Fibroblast of lung (primary cell): ENCODE measurements around the gene SIRPB1. TPM values are rescaled to one million over a fixed set of nuclear protein-coding genes. Genes with fewer than 3 reads are reported as not detected.
"Not testable (repeated sequence)": the region's sequence is repeated elsewhere in the genome, so short reads cannot be mapped to it uniquely, and the experiment has no call there.

Experiments
- DNase-seq, 2 donors: peaks; one replicate each; pipeline versions ENCODE4 v3.0.0 to v3.0.0-alpha.2; 2010; ENCODE audit warnings: low read depth in 2 of 2
- H2AFZ ChIP-seq: 2 replicates; pipeline ENCODE4 v1.5.1; 2012; ENCODE audit warnings: low read length, control low read depth, inconsistent platforms
- H3K27ac ChIP-seq: 2 replicates; pipeline ENCODE4 v1.5.1; 2011; ENCODE audit warnings: low read length, control low read depth; ENCODE audit not compliant: insufficient read depth
- H3K27me3 ChIP-seq: 2 replicates; pipeline ENCODE4 v1.5.1; 2011; ENCODE audit warnings: mild to moderate bottlenecking, low read length; ENCODE audit not compliant: control insufficient read depth, insufficient read depth
- H3K36me3 ChIP-seq: 2 replicates; pipeline ENCODE4 v1.5.1; 2011; ENCODE audit warnings: low read length; ENCODE audit not compliant: control insufficient read depth, insufficient read depth
- H3K4me1 ChIP-seq: 2 replicates; pipeline ENCODE4 v1.5.1; 2011; ENCODE audit warnings: low read length; ENCODE audit not compliant: control insufficient read depth, insufficient read depth; ENCODE audit errors: extremely low read depth
- H3K4me2 ChIP-seq: 2 replicates; pipeline ENCODE4 v1.5.1; 2011; ENCODE audit warnings: low read length, control low read depth; ENCODE audit not compliant: insufficient read depth; ENCODE audit errors: extremely low read depth
- H3K4me3 ChIP-seq, 4 experiments: fragments of 200-600 bp in 1 of 4; sonication (generic) in 1 of 4; replicated peaks in 1 of 4; 2 replicates each; pipeline ENCODE4 v1.5.1; 2011 to 2016; ENCODE audit warnings: low read length in 4 of 4, low read depth in 3 of 4, mild to moderate bottlenecking in 3 of 4, control low read depth in 2 of 4, inconsistent platforms in 1 of 4, mixed read lengths in 1 of 4; ENCODE audit not compliant: insufficient read depth in 1 of 4; ENCODE audit errors: control extremely low read depth in 1 of 4
- H3K79me2 ChIP-seq: 2 replicates; pipeline ENCODE4 v1.5.1; 2012; ENCODE audit warnings: mild to moderate bottlenecking, low read length, inconsistent platforms; ENCODE audit not compliant: control insufficient read depth, insufficient read depth
- H3K9ac ChIP-seq: 2 replicates; pipeline ENCODE4 v1.5.1; 2011; ENCODE audit warnings: mild to moderate bottlenecking, low read length, control low read depth; ENCODE audit not compliant: insufficient read depth
- H3K9me3 ChIP-seq: 2 replicates; pipeline ENCODE4 v1.5.1; 2012; ENCODE audit warnings: low read depth, low read length; ENCODE audit not compliant: control insufficient read depth, insufficient read depth
- H4K20me1 ChIP-seq: 2 replicates; pipeline ENCODE4 v1.5.1; 2011; ENCODE audit warnings: low read length; ENCODE audit not compliant: control insufficient read depth, insufficient read depth; ENCODE audit errors: extremely low read depth
- EZH2 ChIP-seq: IDR thresholded peaks from 2 replicates; pipeline ENCODE4 v1.5.1; 2012; ENCODE audit warnings: low read length, control low read depth, mild to moderate bottlenecking; ENCODE audit errors: missing control alignments
- polyA plus RNA-seq, 2 donors: library from polyadenylated mRNA; depleted of rRNA in 1 of 2; stranded (reverse) in 1 of 2; unstranded in 1 of 2; fragments of >200 nt; gene quantifications; 2 replicates each; pipeline ENCODE4 v1.2.1, GENCODE V29; 2011 to 2012; ENCODE audit warnings: missing spikeins in 1 of 2
- total RNA-seq: library from RNA; depleted of rRNA; stranded (reverse); fragments of >200 nt; gene quantifications from 2 replicates; pipeline ENCODE4 v1.2.1, GENCODE V29; 2014
- TF ChIP-seq, protein P1 (sequence below), 2 donors: IDR thresholded peaks in 1 of 2; conservative IDR thresholded peaks in 1 of 2; 1 replicate in 1 of 2; 2 replicates in 1 of 2; pipeline ENCODE4 v1.5.1; 2011 to 2012; ENCODE audit warnings: low read length in 2 of 2, control low read depth in 1 of 2, inconsistent platforms in 1 of 2, low read depth in 1 of 2, mild to moderate bottlenecking in 1 of 2

Gene SIRPB1
- total and polyA plus RNA-seq, 2 donors (not counting 1 experiment from before 2014, with no cell fraction given): 0.17 TPM; not detected in 1

DNA sequence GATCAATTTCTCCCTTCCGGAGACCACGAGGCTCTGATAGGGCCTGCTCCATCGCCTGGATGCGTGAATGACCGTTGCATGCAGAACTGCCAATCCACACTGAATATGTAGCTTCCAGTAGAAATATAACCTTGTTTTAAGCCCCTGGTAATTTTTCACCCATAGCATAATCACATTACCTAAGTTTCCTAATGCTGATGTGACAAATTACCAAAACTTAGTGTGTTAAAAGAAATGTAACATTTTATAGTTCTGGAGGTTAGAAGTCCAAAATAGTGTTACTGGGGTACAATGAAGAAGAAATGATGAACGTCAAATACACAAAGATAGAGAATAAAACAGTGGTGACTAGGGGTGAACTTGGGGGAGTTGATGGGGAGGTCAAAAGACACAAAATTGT is 40.3 kb downstream of the SIRPB1 start:
- no peaks in the 10 kb centered on the region for H3K4me1 ChIP-seq
- TF ChIP-seq, protein P1, sequence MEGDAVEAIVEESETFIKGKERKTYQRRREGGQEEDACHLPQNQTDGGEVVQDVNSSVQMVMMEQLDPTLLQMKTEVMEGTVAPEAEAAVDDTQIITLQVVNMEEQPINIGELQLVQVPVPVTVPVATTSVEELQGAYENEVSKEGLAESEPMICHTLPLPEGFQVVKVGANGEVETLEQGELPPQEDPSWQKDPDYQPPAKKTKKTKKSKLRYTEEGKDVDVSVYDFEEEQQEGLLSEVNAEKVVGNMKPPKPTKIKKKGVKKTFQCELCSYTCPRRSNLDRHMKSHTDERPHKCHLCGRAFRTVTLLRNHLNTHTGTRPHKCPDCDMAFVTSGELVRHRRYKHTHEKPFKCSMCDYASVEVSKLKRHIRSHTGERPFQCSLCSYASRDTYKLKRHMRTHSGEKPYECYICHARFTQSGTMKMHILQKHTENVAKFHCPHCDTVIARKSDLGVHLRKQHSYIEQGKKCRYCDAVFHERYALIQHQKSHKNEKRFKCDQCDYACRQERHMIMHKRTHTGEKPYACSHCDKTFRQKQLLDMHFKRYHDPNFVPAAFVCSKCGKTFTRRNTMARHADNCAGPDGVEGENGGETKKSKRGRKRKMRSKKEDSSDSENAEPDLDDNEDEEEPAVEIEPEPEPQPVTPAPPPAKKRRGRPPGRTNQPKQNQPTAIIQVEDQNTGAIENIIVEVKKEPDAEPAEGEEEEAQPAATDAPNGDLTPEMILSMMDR (conservative IDR thresholded peaks at IDR 0.05 in 1 of 2, IDR thresholded peaks at IDR 0.05 in 1 of 2; ENCODE audit: low read depth in 1 of 2, low read length in 2 of 2): no peak
- TF ChIP-seq EZH2: no peak
- H4K20me1 ChIP-seq: no peaks in the 10 kb centered on the region
- H3K4me3 ChIP-seq: no peak overlapping the region
- DNase-seq: no peak
- H2AFZ ChIP-seq: no peak overlapping the region
- no peaks in the 10 kb centered on the region for H3K9me3 ChIP-seq
- H3K4me2 ChIP-seq: no peak overlapping the region
- H3K27me3 ChIP-seq: no peaks in the 10 kb centered on the region
- H3K27ac ChIP-seq: no peak overlapping the region
- no peak overlapping the region for H3K9ac ChIP-seq
- no peaks in the 10 kb centered on the region for H3K79me2 ChIP-seq
- H3K36me3 ChIP-seq: no peaks in the 10 kb centered on the region

DNA sequence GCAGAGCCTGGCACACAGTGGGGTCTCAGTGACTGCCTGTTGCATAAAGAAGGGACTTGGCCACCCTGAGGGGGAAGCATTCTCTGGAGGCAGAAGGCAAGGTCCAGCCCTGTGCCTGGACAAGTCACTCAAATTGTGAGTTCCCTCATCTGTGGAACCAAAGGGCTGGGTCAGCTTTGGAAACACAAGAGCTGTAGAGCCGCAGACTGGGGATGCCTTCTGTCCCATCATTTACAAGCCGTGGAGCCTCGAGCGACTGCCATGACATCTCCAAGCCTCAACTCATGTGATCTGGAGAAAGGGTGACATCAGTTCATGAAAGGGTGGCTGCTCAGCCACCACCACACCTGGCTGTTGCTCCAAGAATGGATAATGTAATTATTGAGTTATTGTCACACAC is 41.9 kb downstream of the SIRPB1 start:
- no peaks in the 10 kb centered on the region for H3K27me3 ChIP-seq
- H3K4me2 ChIP-seq: no peak overlapping the region
- H3K27ac ChIP-seq: no peak overlapping the region
- H3K79me2 ChIP-seq: no peaks in the 10 kb centered on the region
- H3K9ac ChIP-seq: no peak overlapping the region
- no peaks in the 10 kb centered on the region for H3K9me3 ChIP-seq
- H4K20me1 ChIP-seq: no peaks in the 10 kb centered on the region
- H3K36me3 ChIP-seq: no peaks in the 10 kb centered on the region
- H3K4me1 ChIP-seq: no peaks in the 10 kb centered on the region
- H3K4me3 ChIP-seq: no peak overlapping the region
- no peak overlapping the region for H2AFZ ChIP-seq
- TF ChIP-seq, protein P1 (conservative IDR thresholded peaks at IDR 0.05 in 1 of 2, IDR thresholded peaks at IDR 0.05 in 1 of 2; ENCODE audit: low read depth in 1 of 2, low read length in 2 of 2): no peak
- no peak for TF ChIP-seq EZH2
- DNase-seq: no peak

DNA sequence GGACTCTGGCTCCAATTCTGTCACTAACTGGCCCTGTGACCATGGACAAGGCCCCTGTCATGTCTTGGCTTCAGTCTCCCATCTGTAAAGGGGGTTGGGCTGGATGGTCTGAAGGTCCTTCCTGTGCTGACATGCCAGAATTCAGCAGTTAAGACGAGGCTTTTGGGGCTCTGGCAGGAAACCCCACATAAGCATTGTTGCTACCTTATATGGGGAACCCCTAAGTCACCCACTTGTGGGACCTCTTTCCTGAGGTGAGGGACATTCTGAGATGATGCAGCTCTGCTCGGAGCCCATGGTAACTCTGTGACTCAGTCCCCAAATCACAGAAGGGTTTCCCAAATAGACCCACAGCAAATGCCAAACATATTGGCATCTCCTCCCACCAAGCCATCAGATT is 42.5 kb downstream of the SIRPB1 start:
- DNase-seq, H3K27me3 ChIP-seq, H4K20me1 ChIP-seq, H3K79me2 ChIP-seq, H3K4me3 ChIP-seq, H3K4me1 ChIP-seq, H3K4me2 ChIP-seq, H3K9ac ChIP-seq, H3K36me3 ChIP-seq, H2AFZ ChIP-seq, H3K9me3 ChIP-seq, H3K27ac ChIP-seq: not testable (repeated sequence)

DNA sequence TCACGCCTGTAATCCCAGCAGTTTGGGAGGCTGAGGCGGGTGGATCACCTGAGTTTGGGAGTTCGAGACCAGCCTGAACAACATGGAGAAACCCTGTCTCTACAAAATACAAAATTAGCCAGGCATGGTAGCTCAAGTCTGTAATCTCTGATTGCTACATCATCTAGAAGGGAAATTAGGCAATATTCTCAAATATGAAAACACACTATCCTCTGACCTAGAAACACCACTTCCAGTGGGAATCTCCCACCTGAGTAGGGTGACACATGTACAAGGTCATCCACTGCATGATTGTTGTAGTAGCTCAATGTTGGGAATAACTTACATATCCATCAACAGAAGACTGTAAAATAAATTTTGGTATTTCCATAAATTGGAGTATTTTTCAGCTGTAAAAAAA is 43.2 kb downstream of the SIRPB1 start:
- Histone ChIP-seq H3K9ac (no peak overlapping the region), H3K36me3 (no peaks in the 10 kb centered on the region), H3K79me2 (no peaks in the 10 kb centered on the region), H3K4me3 (no peak overlapping the region), H3K4me2 (no peak overlapping the region), H2AFZ (no peak overlapping the region), H3K4me1 (no peaks in the 10 kb centered on the region), H3K9me3 (no peaks in the 10 kb centered on the region), H4K20me1 (no peaks in the 10 kb centered on the region), H3K27ac (no peak overlapping the region), H3K27me3 (no peaks in the 10 kb centered on the region)
- TF ChIP-seq EZH2: no peak
- TF ChIP-seq, protein P1 (conservative IDR thresholded peaks at IDR 0.05 in 1 of 2, IDR thresholded peaks at IDR 0.05 in 1 of 2; ENCODE audit: low read depth in 1 of 2, low read length in 2 of 2): no peak
- DNase-seq: no peak

DNA sequence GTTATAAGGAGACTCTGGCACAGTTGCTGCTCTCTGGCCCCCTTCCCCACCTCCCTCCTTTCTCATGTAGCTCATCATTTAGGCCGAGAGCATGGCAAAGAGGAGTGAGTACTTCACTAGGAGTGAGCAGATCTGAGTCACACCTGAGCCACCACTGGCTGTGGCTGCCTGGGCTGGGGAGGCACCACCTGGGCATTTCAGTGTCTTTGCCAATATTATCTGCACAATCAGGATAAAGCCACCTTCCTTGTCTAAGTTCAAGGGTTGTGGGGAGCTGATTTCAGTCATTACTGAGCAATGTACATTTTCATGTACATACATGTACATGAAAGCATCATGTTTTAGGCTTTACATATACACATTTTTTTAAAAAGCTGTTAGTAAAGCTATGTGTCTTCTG is 43.8 kb downstream of the SIRPB1 start:
- not testable (repeated sequence) for H3K4me2 ChIP-seq, H3K27me3 ChIP-seq, H3K79me2 ChIP-seq, H3K9me3 ChIP-seq, H3K4me3 ChIP-seq, H3K36me3 ChIP-seq, H4K20me1 ChIP-seq, H2AFZ ChIP-seq, DNase-seq, H3K9ac ChIP-seq, H3K27ac ChIP-seq, H3K4me1 ChIP-seq
